ENCODE data around the gene AMPD2.

The AMPD2 gene

GRCh38 chr1:109630081-109630897 lies 10.7 kb downstream of the AMPD2 start:
- no peak for DNase-seq (ENCODE audit: low read depth in 2 of 3, low spot score in 2 of 3)

GRCh38 chr1:109630898-109631512 lies 11.4 kb downstream of the AMPD2 start:
- DNase-seq (ENCODE audit: low read depth in 2 of 3, low spot score in 2 of 3), result no peak

GRCh38 chr1:109631513-109632505 lies 12.2 kb downstream of the AMPD2 start:
- no peak for DNase-seq (ENCODE audit: low read depth in 2 of 3, low spot score in 2 of 3)

- no peak for DNase-seq (ENCODE audit: low read depth in 2 of 3, low spot score in 2 of 3)
These were observed 13.2 kb downstream of the AMPD2 start for GRCh38 chr1:109632671-109633346.

GRCh38 chr1:109634292-109634691 lies 14.7 kb downstream of the AMPD2 start:
- no peak for DNase-seq (ENCODE audit: low read depth in 2 of 3, low spot score in 2 of 3)

GRCh38 chr1:109634771-109635750 lies 15.4 kb downstream of the AMPD2 start:
- DNase-seq (ENCODE audit: low read depth in 2 of 3, low spot score in 2 of 3), result no peak

GRCh38 chr1:109635862-109636200 lies 16.2 kb downstream of the AMPD2 start:
- no peak for DNase-seq (ENCODE audit: low read depth in 2 of 3, low spot score in 2 of 3)

GRCh38 chr1:109636201-109636952 lies 16.7 kb downstream of the AMPD2 start:
- no peak for DNase-seq (ENCODE audit: low read depth in 2 of 3, low spot score in 2 of 3)

- no peak for DNase-seq (ENCODE audit: low read depth in 2 of 3, low spot score in 2 of 3)
These were observed 17.8 kb downstream of the AMPD2 start for GRCh38 chr1:109637446-109637845.

GRCh38 chr1:109639063-109639840 lies 19.6 kb downstream of the AMPD2 start:
- no peak for DNase-seq (ENCODE audit: low read depth in 2 of 3, low spot score in 2 of 3)

GRCh38 chr1:109639841-109640184 lies 20.2 kb downstream of the AMPD2 start:
- DNase-seq (ENCODE audit: low read depth in 2 of 3, low spot score in 2 of 3), result no peak

GRCh38 chr1:109640285-109640865 lies 20.7 kb downstream of the AMPD2 start:
- peak; percentile 63 to 100 (median 98) for DNase-seq (ENCODE audit: low read depth in 2 of 3, low spot score in 2 of 3)

- DNase-seq (ENCODE audit: low read depth in 2 of 3, low spot score in 2 of 3), result no peak
These were observed 21.6 kb downstream of the AMPD2 start for GRCh38 chr1:109641078-109641740.

- no peak for DNase-seq (ENCODE audit: low read depth in 2 of 3, low spot score in 2 of 3)
These were observed 22.2 kb downstream of the AMPD2 start for GRCh38 chr1:109641861-109642260.

GRCh38 chr1:109642626-109643025 lies 23.0 kb downstream of the AMPD2 start:
- DNase-seq (ENCODE audit: low read depth in 2 of 3, low spot score in 2 of 3), result no peak

- peak; percentile 76 to 91 (median 90) for DNase-seq (ENCODE audit: low read depth in 2 of 3, low spot score in 2 of 3)
These were observed 24.0 kb downstream of the AMPD2 start for GRCh38 chr1:109643385-109644230.

- DNase-seq (ENCODE audit: low read depth in 2 of 3, low spot score in 2 of 3), result no peak
These were observed 25.0 kb downstream of the AMPD2 start for GRCh38 chr1:109644670-109645069.

Measured in activated CD8-positive, alpha-beta memory T cell treated with anti-CD3 and anti-CD28 coated beads for 48 hours (primary cell).